ENCODE measurements around the gene H1-8.
A peak's percentile ranks its signal among the peaks of the same experiment; 100 is the strongest.

H1-8 gene

GRCh38 chr3:129575233-129575996 is 32.4 kb downstream of the H1-8 start:
- DNase-seq, result no peak

DNA sequence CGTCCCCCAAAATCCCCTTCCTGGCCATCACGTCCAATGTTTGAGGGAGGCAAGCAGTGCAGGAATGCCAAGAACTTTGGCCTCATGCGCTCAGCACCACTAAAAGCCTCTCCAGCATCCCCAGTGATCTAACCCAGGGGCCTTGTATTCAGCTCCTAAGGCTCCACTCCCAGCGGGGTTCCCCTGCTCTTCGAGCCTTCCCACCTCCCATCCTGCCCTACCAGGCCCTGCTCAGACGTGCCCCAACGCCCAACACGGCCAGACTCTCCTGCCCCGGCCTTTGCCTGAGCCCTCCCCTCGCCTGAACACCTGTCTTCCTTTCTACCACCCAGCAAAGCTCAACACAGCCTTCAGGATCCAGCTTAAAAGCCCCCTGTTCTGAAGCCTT is 33.0 kb downstream of the H1-8 start:
- DNase-seq, result no peak

GRCh38 chr3:129576514-129577352 is 33.8 kb downstream of the H1-8 start:
- no peak for DNase-seq

DNA sequence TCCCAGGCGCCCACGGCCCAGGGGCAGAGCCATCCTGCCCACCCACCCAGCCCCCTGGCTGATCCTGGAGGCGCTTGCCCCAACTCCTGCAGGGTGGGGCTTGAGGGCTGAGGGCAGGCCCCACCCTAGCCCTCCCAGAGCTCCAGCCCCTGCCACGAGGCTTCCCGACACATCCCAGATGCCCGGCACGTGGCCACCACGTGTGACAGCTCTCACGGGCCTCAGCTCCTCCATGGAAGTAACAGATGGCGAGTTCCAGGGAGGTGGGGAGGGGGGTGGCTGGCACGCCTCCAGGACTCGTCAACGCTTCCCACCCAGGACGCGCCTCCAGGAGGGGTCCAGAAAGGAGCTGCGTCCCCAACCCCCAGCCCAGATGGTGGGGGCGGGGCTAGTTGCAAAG is 34.4 kb downstream of the H1-8 start:
- DNase-seq, result no peak

- DNase-seq, result no peak
Measured at GRCh38 chr3:129577925-129578786, 35.2 kb downstream of the H1-8 start.

GRCh38 chr3:129579991-129580390 is 37.0 kb downstream of the H1-8 start:
- DNase-seq, result no peak

DNA sequence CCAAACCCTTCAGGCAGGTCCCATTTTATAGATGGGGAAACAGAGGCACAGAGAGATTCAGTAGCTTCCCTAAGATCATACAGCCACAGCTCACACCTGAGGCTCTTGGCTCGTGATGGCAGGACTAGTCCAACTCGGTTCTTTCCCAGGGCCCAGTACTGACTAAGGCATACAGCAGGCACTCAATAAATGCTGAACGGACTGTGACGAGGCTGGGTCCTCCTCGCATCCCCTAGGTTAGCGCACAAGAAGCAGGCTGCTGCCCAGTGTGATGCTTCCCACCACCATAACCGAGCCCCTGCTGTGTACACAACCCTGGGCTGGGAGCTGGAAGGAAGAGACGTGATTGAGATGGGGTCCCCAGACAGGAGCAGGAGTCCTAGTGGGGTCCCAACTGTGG is 38.6 kb downstream of the H1-8 start:
- DNase-seq, result no peak

DNA sequence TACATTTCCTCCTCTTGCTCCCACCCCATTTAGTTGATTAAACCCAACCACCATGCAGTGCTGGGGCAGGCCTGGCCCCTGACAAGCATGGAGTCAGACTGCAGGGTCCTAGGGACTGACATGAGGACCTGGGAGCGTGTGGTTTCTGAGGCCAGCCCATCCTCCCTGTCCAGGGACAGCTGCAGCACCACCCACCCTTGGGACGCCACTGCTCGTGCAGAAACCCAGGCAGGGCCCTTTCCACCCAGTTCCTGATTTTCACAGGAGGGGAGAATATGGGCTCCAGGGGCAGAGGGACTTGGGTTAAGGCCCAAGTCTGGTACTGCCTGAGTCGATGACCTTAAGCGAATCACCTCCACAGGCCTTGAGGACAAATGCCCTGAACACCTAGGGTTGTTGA is 39.8 kb downstream of the H1-8 start:
- no peak for DNase-seq

- no peak for DNase-seq
Measured at GRCh38 chr3:129583289-129583688, 40.3 kb downstream of the H1-8 start.

GRCh38 chr3:129584631-129585030 is 41.7 kb downstream of the H1-8 start:
- no peak for DNase-seq

DNA sequence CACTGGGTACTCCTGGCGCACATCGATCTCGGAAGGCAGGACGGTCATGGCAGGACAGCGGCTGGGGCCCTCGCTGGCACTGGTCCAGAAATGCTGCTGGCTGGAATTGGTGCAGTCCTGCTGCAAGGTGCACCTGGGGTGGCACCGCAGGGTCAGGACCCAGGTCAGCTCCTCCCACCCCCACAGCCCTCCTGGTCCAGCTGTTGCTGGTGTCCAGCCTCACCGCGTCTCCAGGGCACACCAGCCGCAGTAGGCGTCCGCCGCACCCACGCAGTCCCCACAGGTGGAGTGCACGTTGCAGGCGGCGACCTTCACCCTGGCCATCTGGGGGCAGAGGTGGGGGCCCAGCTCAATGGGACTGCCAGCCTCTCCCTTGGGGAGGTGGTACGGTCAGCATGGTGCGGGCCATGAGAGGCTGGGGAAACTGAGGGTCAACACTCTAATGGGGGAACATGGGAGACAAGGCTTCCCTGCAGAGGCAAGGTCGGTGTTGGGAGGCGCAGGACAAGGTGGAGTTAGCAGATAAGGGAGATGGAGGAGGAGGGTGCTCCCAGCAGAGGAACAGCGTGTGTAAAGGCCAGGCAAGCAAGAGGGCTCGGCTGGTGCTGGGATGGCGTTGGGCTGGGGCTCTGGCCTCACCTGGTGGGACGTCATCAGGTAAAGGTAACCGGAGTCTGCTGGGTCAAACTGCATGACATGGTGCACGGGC is 43.1 kb downstream of the H1-8 start:
- DNase-seq, result no peak

- no peak for DNase-seq
Measured at GRCh38 chr3:129586746-129587430, 43.9 kb downstream of the H1-8 start.

DNA sequence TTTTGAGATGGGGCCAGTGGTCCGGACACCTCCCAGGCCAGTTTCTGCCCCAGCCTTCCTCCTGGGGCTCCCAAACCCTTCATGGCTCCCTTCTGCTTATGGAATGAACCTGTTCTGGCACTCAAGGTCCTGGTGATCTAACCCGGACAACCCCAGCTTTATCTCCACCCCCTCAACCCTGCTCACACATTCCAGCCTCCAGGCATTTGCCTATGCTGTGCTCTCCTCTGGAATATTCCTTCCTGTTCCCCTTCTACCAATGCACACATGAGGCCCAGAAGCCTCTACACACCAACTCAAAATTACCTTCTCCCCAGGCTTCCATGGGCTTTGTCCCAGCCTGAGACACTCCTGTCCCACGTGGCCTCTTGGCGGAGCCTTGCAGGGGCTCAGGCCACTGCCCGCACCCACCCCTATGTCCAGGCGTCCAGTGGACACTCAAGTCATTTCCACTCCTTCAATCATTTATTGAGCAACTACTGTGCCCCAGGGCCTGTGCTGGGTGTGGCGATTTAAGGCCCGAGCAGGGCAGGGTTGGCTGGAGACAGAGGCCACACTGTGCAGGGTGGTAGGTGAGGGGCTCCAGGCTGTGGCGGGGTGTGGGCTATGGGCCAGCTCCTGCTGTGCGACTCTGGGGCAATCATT is 44.7 kb downstream of the H1-8 start:
- DNase-seq, result no peak

- DNase-seq, result no peak
Measured at GRCh38 chr3:129590215-129590614, 47.2 kb downstream of the H1-8 start.

- DNase-seq, result no peak
Measured at GRCh38 chr3:129591932-129592331, 49.0 kb downstream of the H1-8 start.

DNA sequence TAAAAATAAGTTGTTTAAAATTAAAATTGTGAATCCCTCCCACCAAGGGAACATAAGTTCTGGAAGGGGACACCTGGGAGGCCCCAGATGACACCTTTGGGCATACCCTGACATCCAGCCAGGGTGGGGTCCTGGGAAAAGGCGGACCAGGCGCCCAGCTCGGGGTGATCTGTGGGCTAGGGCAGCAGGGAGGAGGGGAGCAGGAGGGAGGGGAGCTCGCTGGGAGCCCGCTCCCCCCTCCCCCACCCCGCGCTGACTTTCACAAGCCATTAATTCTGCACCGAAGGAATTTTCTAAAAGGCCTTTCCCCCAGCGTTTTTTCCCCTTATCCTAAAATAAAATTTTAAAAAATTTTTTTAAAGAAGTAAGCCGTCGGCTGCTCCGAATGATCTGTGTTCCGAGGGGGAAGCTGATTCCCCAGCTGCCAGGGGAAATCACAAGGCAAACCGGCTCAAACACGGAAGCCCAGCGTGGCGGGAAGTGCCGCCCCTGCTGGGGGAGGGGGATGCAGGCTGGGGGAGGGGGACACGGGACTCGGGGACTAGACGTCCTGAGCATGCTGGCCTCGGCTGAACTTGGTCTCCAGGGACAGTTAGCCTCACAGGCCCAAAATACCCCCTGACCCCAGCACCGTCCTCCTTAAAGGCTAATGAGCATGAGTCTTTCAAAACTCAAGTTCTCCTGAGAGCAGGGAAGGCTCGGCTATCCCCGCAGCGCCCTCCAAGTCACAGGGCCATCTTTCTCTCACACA is 49.6 kb downstream of the H1-8 start:
- peak; percentile 58 for DNase-seq

- DNase-seq, result peak; percentile 49
Measured at GRCh38 chr3:129593230-129593594, 50.2 kb downstream of the H1-8 start.

GRCh38 chr3:129593595-129594339 is 50.8 kb downstream of the H1-8 start:
- peak; percentile 78 for DNase-seq

GRCh38 chr3:129594409-129594808 is 51.4 kb downstream of the H1-8 start:
- no peak for DNase-seq

GRCh38 chr3:129594907-129595390 is 52.0 kb downstream of the H1-8 start:
- no peak for DNase-seq

Data from retina (tissue), 1 donor.